ENCODE measurements around the gene LYRM4. TPM values are rescaled to one million over a fixed set of nuclear protein-coding genes. Genes with fewer than 3 reads are reported as not detected.

LYRM4 gene
- total RNA-seq, 6 experiments from 2014 or later: 5.7 to 11.5 (median 8.5) TPM

GRCh38 chr6:5205035-5205507, 55.7 kb downstream of the LYRM4 start:
- ATAC-seq: peak in 1 of 4 donors; percentile 42
- Histone ChIP-seq H3K27ac (peak overlapping the region in 2 of 3 donors; percentile 57 to 89), H3K4me1 (peaks cover 0 to 21% (median 6%) of the 10 kb centered on the region in 4 donors), H3K9me3 (no peaks in the 10 kb centered on the region), H3K36me3 (no peaks in the 10 kb centered on the region), H3K27me3 (no peaks in the 10 kb centered on the region), H3K4me3 (no peak overlapping the region)
- TF ChIP-seq CTCF (IDR thresholded peaks at IDR 0.05): no peak
- no peak for TF ChIP-seq POLR2A (IDR thresholded peaks at IDR 0.05)
- WGBS (ENCODE audit: insufficient coverage, low coverage, low lambda C conversion rate, missing lambda C conversion rate): 74% methylated on average over 5 of the region's 6 CpGs
- intact Hi-C loops (cut with DNase I): no loop called here
- no peak for DNase-seq

- intact Hi-C loops (cut with DNase I): no loop called here
- H3K27me3 ChIP-seq: no peaks in the 10 kb centered on the region
- DNase-seq: no peak
- H3K9me3 ChIP-seq: no peaks in the 10 kb centered on the region
- no peak overlapping the region for H3K4me3 ChIP-seq
- 70% methylated on average over 4 of the region's 4 CpGs for WGBS (ENCODE audit: insufficient coverage, low coverage, low lambda C conversion rate, missing lambda C conversion rate)
- no peaks in the 10 kb centered on the region for H3K36me3 ChIP-seq
- TF ChIP-seq POLR2A (IDR thresholded peaks at IDR 0.05): no peak
- peaks cover 0 to 21% (median 6%) of the 10 kb centered on the region in 4 donors for H3K4me1 ChIP-seq
- ATAC-seq: no peak
- no peak overlapping the region for H3K27ac ChIP-seq
Observed at GRCh38 chr6:5204376-5204775, 56.4 kb downstream of the LYRM4 start.

- Histone ChIP-seq H3K4me1 (peaks cover 0 to 21% (median 6%) of the 10 kb centered on the region in 4 donors), H3K36me3 (no peaks in the 10 kb centered on the region), H3K27ac (no peak overlapping the region), H3K9me3 (no peaks in the 10 kb centered on the region), H3K27me3 (no peaks in the 10 kb centered on the region), H3K4me3 (no peak overlapping the region)
- no peak for DNase-seq
- no peak for ATAC-seq
- intact Hi-C loops (cut with DNase I): no loop called here
- 72% methylated on average over 8 of the region's 10 CpGs for WGBS (ENCODE audit: insufficient coverage, low coverage, low lambda C conversion rate, missing lambda C conversion rate)
- TF ChIP-seq POLR2A (IDR thresholded peaks at IDR 0.05): no peak
- TF ChIP-seq CTCF (IDR thresholded peaks at IDR 0.05): no peak
Observed at GRCh38 chr6:5203546-5203945, 57.2 kb downstream of the LYRM4 start.

- WGBS (ENCODE audit: insufficient coverage, low coverage, low lambda C conversion rate, missing lambda C conversion rate): 83% methylated on average over 7 of the region's 7 CpGs
- intact Hi-C loops (cut with DNase I): no loop called here
- Histone ChIP-seq H3K9me3 (no peaks in the 10 kb centered on the region), H3K4me3 (no peak overlapping the region), H3K27me3 (no peaks in the 10 kb centered on the region), H3K27ac (no peak overlapping the region), H3K4me1 (peaks cover 0 to 21% (median 6%) of the 10 kb centered on the region in 4 donors), H3K36me3 (no peaks in the 10 kb centered on the region)
- DNase-seq (no peak), ATAC-seq (no peak)
- TF ChIP-seq POLR2A (IDR thresholded peaks at IDR 0.05) (no peak), CTCF (IDR thresholded peaks at IDR 0.05) (no peak)
Observed at GRCh38 chr6:5202941-5203340, 57.8 kb downstream of the LYRM4 start.

GRCh38 chr6:5202206-5202605, 58.5 kb downstream of the LYRM4 start:
- no peak overlapping the region for H3K27ac ChIP-seq
- H3K9me3 ChIP-seq: no peaks in the 10 kb centered on the region
- H3K4me1 ChIP-seq: peaks cover 0 to 21% (median 6%) of the 10 kb centered on the region in 4 donors
- ATAC-seq (no peak), DNase-seq (no peak)
- TF ChIP-seq POLR2A (IDR thresholded peaks at IDR 0.05) (no peak), CTCF (IDR thresholded peaks at IDR 0.05) (no peak)
- no peaks in the 10 kb centered on the region for H3K36me3 ChIP-seq
- H3K27me3 ChIP-seq: no peaks in the 10 kb centered on the region
- intact Hi-C loops (cut with DNase I): no loop called here
- H3K4me3 ChIP-seq: no peak overlapping the region

Measured in right lobe of liver (tissue), 6 donors.